Measurements from ENCODE around the gene ST14. TPM values are rescaled to one million over a fixed set of nuclear protein-coding genes. Genes with fewer than 3 reads are reported as not detected.

The ST14 gene
- total RNA-seq, 1 experiment from 2014 or later = 33.9 TPM

- peaks cover 11% of the 10 kb centered on the region for H3K9me3 Mint-ChIP-seq
- TF ChIP-seq JAZF1 (CRISPR knock-in tag; IDR thresholded peaks at IDR 0.05) = no peak
- no peak for TF ChIP-seq SMAD4 (CRISPR knock-in tag; IDR thresholded peaks at IDR 0.05)
- TF ChIP-seq ZNF317 (CRISPR knock-in tag; IDR thresholded peaks at IDR 0.05; ENCODE audit: borderline replicate concordance, low read depth) = no peak
- TF ChIP-seq ATF6 (CRISPR knock-in tag; IDR thresholded peaks at IDR 0.05) = no peak
- TF ChIP-seq ZBTB43 (CRISPR knock-in tag; IDR thresholded peaks at IDR 0.05) = no peak
- no peak for TF ChIP-seq PREB (CRISPR knock-in tag; IDR thresholded peaks at IDR 0.05; ENCODE audit: borderline replicate concordance)
- TF ChIP-seq ZNF423 (CRISPR knock-in tag; IDR thresholded peaks at IDR 0.05) = no peak
- no peak for TF ChIP-seq IRF2 (CRISPR knock-in tag; IDR thresholded peaks at IDR 0.05; ENCODE audit: borderline replicate concordance, low read depth)
- TF ChIP-seq ATF2 (CRISPR knock-in tag; IDR thresholded peaks at IDR 0.05; ENCODE audit: borderline replicate concordance, low read depth) = no peak
- no peak for TF ChIP-seq ZNF281 (CRISPR knock-in tag; IDR thresholded peaks at IDR 0.05)
- TF ChIP-seq ZNF671 (CRISPR knock-in tag; IDR thresholded peaks at IDR 0.05) = no peak
- TF ChIP-seq ERG (CRISPR knock-in tag; IDR thresholded peaks at IDR 0.05) = no peak
- no peak for TF ChIP-seq GTF2I (CRISPR knock-in tag; conservative IDR thresholded peaks at IDR 0.05)
- no peak for TF ChIP-seq GRHL2 (CRISPR knock-in tag; IDR thresholded peaks at IDR 0.05; ENCODE audit: insufficient replicate concordance, severe bottlenecking)
- no peak for DNase-seq (ENCODE audit: low spot score)
- ATAC-seq = no peak
- peaks cover 9% of the 10 kb centered on the region for H3K36me3 Mint-ChIP-seq
- H3K4me1 Mint-ChIP-seq = peaks cover 16% of the 10 kb centered on the region
- ChIA-PET CTCF (interaction anchor here (1.1 kb wide), 1 partner anchor 28 kb away, joined by 3 read pairs; no protein-coding TSS in a partner anchor), POLR2A (no interaction called here)
- H3K27me3 Mint-ChIP-seq (ENCODE audit: low read depth) = 0 out of 2 replicates have a peak, but pooled peaks cover 3% of the 10 kb centered on the region
- H3K27ac Mint-ChIP-seq = no peak overlapping the region
- H3K4me3 Mint-ChIP-seq = no peak overlapping the region
Observed at GRCh38 chr11:130179396-130180306, 20.1 kb downstream of the ST14 start.
